ENCODE data around the gene PUDP.
"Not testable (repeated sequence)": the region's sequence is repeated elsewhere in the genome, so short reads cannot be mapped to it uniquely, and the experiment has no call there.

GRCh38 chrX:7022996-7023395 lies 125.0 kb downstream of the PUDP start:
- TF ChIP-seq CTCF (IDR thresholded peaks at IDR 0.05); POLR2A (IDR thresholded peaks at IDR 0.05); POLR2AphosphoS5 (IDR thresholded peaks at IDR 0.05; ENCODE audit: insufficient read depth in 1 of 2, low read depth in 1 of 2): not testable (repeated sequence)
